HG03520 (cell line): ENCODE results near the gene RBM41.
A peak's percentile ranks its signal among the peaks of the same experiment; 100 is the strongest.
"Not testable (repeated sequence)": the region's sequence is repeated elsewhere in the genome, so short reads cannot be mapped to it uniquely, and the experiment has no call there.

Experiments
- ATAC-seq: cut with Tn5 transposase; IDR thresholded peaks from one replicate; pipeline ENCODE4 v1.9.1; 2021; ENCODE audit warnings: mild to moderate bottlenecking, moderate library complexity; ENCODE audit not compliant: unreplicated experiment

Gene RBM41

DNA sequence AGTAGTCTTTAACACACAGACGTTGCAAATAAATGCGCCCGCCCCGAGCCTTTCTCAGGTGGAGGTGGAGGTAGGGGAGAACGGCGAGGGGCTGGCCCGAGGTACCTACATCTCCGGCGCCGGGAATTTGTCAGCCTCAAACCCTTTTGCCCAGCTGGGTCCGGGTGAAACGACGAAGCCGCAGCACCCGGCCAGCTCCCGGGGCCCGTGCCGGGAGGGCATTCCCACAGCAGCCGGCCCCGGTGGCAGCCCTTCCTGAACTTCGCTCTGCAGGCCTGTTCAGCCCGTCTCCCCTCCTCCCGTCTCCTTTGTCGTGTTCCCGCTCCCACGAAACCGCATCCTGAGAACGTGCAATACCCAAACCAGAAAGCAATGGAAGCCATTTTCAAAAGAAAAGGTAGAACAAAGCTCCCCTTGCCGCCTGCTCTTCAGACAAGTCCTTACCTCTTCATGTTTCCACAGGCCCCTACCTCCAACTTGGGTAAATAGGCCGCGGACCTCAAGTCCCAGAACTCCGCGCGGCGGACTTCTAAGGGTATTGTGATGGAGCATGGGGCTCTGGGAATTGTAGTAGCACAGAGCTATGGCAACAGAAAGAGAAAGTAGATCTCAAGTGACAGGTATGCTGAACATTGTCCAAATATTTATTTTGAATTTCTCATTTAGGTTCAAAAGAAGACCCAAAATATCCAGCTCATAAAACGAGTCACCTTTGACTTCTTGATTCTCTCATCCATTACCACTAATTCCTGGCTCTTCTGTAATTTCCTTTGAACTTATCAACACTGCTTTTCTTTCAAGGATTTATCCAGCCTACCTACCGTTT, at the start of gene RBM41:
TSS of gene RBM41 (minus strand) at position 501 of the 826 bp plus-strand sequence. CDS start at position 452, 49 bp downstream.
- peak; percentile 100 for ATAC-seq

DNA sequence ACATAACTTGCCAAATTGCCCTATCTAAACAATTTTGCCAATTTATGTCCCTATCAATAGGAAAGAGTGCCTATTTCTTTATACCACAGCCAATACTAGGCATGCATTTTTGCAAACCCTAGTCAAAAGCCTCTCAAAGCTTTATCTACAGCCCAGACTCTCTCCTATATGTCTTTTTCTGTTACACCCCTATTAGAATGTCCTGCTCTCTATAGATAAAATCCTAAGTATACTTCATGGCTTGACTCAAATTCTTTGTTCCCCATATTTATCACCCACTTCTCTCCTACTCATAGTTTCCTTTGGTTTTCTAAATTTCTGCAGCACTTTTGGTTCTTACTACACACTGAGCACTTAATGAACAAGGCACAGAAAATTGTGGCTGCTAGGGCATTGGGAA, 49.6 kb upstream of the RBM41 start:
- ATAC-seq, result no peak

DNA sequence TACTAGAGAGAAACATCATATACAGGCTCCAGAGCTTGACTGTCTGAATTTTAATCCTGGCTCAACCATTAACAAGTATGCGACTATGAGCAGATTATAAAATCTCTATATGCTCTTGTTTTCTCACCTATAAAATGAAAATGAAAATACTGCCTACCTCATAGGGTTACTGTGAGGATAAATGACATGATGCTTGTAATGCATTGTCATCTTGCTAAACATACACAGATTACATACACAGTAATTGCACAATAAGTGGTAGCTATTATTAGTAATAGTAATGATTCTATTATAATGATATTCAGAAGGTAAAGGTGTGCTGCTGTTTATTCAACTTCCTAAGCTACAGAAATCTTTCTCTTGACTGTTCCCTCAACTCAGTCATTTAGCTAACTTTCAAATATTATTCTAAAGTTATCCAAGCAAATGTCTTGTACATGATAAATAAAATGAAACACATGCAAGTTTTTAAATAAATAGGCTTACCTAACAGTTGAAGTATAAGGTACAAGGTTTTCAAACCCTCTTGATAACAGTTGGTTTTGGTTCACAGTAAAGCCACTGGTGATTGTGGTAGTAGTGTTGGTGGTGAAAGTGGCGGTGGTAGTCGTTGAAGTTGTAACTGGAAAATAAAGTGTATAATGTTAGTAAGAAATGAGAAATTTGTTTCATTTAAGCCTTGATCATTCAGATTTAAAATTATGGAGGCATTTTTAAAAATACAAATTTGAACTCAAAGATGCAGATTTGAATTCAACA, 48.7 kb upstream of the RBM41 start:
- ATAC-seq, result no peak

DNA sequence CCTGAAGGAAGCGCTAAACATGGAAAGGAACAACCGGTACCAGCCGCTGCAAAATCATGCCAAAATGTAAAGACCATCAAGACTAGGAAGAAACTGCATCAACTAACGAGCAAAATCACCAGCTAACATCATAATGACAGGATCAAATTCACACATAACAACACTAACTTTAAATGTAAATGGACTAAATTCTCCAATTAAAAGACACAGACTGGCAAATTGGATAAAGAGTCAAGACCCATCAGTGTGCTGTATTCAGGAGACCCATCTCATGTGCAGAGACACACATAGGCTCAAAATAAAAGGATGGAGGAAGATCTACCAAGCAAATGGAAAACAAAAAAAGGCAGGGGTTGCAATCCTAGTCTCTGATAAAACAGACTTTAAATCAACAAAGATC, 39.0 kb upstream of the RBM41 start:
- not testable (repeated sequence) for ATAC-seq

DNA sequence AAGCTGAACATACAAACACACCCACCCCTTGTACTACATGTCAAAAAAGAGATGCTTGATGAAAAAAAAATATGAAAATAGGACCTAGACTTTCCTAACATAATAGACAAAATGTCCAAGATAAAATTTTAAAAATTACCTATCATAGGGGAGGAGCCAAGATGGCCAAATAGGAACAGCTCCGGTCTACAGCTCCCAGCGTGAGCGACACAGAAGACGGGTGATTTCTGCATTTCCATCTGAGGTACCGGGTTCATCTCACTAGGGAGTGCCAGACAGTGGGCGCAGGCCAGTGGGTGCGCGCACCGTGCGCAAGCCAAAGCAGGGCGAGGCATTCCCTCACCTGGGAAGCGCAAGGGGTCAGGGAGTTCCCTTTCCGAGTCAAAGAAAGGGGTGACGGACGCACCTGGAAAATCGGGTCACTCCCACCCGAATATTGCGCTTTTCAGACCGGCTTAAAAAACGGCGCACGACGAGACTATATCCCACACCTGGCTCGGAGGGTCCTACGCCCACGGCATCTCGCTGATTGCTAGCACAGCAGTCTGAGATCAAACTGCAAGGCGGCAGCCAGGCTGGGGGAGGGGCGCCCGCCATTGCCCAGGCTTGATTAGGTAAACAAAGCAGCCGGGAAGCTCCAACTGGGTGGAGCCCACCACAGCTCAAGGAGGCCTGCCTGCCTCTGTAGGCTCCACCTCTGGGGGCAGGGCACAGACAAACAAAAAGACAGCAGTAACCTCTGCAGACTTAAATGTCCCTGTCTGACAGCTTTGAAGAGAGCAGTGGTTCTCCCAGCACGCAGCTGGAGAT, 37.2 kb upstream of the RBM41 start:
- not testable (repeated sequence) for ATAC-seq

DNA sequence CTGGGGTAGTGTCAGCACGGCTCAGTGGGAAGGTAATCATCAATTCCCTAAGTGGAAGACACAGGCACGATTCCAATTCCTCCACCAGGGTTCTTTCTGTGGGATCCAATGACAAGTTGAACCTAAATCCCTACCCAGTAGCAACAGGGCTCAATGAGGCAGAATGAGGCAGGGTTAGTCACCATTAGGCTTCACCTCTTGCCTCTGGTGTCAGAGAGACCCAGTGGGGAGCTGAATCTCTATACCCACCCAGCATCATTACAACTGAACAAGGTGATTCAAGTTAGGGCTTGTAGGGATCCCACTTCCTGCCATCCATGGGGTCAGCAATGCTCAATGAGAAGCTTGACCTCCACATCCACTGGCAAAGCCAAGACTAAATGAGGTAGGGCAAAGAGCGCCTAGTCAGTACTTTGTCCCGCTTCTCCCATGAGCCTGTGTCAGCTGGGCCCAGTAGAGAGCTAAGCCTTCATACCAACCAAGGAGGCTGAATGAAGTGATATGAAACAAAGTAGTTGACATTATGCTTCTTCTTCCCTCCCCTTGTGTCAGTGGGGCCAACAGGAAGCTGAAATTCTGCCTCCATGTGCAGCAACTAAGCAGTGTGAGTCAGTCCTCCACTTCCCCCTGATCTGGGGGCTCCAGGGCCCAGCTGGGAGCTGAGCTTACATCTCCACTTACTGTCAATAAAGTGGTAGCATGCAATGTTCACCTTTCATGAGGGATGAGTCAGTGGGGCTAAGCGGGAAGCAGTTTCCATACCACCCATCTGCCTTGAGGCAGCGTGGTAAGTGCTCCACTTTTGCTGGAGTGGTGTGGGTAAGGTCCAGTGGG, 36.4 kb upstream of the RBM41 start:
- ATAC-seq, result no peak

DNA sequence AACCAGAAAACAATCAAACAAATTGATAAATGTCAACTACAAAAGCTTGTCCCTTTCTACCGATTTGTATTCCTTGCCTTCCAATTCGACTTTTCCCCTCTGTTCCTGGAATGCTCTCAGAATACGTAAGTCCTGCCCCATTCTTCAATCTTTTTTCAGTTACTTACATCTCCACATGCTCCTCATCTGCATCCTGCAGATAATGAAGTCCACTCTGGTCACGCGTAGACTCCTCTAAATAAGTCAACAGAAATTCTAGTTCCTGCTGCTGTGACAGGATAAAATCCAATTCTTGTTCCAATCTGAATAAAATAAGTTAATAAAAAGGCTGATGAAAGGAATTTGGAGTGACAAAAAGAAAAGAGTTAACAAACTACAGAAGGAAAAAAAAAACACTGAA, 34.4 kb upstream of the RBM41 start:
- no peak for ATAC-seq

DNA sequence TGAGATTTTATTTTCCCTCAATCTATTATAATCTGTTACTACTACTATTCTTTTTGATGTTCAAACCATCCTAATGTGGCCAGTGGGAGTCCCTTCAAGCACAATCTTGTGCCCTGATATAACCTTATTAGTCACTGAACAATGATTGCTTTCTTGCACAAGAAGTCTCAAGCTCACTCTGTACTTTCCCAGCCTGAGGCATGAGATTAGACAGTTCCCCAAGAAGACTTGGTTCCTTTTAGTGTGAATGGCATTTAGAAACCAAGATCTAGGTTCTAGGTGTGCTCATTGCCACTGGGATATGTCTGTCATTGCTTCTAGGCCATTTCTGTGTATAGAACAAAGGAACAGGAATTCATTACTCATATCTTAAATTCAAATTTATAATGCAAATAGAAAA, 28.0 kb upstream of the RBM41 start:
- no peak for ATAC-seq

DNA sequence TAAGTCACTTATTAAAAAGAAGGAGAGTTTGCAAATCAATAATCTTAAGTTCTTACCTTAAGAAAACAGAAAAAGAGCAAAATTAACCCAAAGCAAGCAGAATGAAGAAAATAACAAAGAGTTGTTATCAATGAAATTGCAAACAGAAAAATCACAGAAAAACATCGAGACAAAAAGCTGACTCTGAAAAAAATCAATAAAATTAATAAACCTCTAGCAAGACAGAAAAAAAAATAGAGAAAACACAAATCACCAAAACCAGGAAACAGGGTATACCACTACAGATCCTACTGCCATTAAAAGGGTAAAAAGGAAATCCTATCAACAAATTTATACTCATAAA, 17.3 kb upstream of the RBM41 start:
- ATAC-seq, result no peak

DNA sequence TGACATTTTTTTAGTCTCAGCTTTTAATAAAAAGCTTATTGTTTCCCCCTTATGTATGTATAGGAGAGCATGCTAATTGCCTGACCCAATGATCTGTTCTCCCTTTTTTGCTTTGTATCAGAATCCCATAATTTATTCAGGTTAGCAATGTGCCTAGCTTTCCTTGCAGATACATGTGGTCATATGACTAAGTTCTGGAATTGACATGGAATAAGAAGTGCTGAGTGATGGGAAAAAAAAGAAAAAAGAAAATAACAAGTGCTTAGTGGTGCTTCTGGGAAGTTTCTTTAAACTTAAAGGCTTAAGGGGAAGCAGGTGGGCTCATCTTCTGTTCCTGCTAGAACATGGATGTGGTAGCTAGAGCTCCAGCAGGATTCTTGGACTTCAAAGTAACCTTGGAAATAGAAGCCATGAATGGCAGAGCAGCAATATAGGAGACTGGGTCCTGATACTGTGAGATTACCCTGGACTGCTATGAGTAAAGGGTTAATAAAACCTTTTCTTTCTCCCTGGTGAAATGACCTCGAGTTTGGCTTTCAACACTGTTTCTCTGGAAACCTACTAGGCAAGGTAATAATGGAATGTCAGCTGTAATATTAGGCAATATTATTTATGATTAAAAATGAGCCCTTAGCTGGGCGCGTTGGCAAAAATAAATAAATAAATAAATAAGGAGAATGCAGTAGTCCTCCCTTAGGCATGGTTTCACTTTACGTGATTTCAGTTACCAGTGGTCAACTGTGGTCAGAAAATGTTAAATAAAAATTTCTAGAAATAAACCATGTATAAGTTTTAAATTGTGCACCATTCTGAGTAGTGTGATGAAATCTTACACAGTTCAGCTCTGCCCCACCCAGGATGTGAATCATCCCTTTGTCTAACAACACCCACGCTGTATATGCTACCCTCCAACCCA, 16.7 kb upstream of the RBM41 start:
- ATAC-seq, result no peak

DNA sequence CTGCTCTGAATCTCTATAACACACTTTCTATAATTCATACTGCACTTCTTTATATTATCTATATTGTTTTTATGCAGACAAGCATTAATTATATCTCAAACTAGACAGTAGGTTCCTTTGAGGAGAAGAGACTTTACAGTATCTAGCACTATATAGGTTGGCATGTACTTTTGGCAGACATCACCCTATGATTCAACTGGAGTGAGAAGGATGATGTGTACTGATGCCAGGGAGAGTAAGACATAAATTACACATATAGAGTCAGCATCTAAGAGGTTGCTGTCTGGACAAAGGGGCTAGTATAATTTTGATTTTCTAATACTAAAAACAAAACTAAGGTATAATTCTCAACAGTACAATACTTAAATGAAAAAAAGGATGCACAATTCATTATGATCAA, 5.1 kb upstream of the RBM41 start:
- ATAC-seq, result no peak

DNA sequence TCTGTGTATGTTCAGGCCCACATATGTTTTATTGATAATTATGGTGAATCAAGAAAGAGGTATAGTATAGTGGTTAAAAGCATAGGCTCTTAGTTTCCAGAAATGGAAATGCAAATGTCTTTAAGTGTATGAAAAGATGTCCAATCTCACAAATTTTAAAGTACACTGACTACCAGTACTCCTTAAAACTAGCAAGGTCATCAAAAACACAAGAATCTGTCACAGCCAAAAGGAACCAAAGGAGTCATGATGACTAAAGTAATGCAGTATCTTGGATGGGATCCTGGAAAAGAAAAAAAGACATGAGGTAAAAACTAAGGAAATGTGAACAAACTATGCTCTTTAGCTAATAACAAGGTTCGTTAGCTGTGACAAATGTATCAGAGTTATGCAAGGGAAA, 661 bp upstream of the RBM41 start:
- ATAC-seq, result no peak

DNA sequence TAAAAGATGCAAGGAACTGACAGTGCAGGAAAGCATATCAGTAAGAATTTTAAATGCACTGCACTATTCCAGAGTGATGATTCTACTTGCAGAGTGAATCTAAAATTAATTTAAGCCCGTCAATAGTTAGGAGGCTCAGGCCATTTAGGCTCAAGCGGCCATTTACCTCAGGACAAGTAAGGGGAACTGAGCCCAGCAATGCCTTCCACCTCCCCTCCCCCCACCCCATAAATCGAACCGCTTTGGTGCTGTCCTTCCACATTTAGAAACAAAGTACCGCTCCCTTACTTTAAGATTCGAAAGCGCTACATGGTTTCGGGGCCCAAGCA, 665 bp downstream of the RBM41 start:
- ATAC-seq, result no peak

DNA sequence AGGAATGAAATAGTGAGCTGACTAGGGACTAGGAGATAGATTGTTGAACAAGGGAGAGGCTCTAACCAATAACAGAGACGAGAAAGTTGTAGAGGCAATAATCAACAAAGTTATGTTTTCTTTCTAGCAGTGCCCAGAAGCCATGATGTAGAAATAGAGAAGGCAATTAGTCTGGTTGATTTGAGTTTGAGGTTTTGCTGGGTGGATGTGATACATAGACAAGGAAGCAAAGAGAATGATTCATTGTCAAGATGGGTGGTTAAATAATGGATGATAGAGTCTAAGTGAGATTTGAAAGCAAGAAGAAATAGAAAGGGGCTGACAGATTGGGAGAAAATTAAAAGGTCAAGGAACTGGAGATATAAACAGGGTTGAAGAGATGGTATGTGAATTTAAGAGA, 11.2 kb downstream of the RBM41 start:
- ATAC-seq, result no peak

DNA sequence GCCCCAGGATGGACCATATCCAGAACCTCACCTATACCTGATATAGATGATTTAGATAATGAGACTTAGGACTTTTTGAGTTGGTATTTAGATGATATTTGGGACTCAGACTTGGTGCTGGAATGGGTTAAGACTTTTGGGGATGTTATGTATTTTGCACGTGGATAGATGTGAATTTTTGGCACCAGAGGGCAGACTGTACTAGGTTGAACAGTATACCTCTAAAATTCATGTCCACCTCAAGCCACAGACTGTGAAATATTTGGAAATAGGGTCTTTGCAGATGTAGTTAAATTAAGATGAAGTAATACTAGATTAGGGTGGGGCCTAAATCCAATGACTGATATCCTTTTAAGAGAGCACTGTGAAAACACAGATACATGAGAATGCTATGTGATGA, 15.6 kb downstream of the RBM41 start:
- ATAC-seq, result no peak

DNA sequence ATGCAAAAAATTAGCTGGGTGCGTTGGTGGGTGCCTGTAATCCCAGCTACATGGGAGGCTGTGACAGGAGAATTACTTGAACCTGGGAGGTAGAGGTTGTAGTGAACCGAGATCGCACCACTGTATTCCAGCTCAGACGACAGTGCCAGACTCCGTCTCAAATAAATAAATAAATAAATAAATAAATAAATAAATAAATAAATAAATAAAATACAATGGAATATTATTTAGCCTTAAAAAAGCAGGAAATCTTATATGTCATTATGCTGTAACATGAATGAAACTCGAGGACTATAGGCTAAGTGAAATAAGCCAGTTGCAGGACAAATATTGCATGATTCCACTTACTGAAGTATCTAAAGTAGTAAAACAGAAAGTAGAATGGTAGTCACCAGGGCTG, 42.5 kb downstream of the RBM41 start:
- ATAC-seq, result no peak

DNA sequence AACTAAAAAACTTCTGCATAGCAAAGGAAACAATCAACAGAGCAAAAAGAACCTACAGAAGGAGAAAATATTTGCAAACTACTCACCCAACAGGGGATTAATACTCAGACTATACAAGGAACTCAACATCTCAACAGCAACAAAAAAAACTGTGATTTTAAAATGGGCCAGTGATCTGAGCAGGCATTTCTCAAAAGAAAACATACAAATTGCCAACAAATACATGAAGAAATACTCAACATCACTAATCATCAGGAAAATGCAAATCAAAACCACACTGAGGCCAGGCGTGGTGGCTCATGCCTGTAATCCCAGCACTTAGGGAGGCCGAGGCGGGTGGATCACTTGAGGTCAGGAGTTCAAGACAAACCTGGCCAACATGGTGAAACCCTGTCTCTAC, 60.9 kb downstream of the RBM41 start:
- not testable (repeated sequence) for ATAC-seq

DNA sequence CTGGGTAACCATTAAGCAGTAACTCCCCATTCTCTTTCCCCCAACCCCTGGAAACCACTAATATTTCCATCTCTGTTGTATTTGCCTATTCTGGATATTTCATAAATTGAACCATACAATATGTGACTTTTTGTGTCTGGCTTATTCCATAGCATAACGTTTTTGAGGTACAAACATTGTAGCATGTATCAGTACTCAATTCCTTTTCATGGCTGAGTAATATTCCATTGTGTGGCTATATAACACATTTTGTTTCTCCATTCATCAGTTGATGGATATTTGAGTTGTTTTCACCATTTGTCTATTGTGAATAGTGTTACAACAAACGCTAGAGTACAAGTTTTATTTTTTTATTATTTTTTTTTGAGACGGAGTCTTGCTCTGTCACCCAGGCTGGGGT, 63.6 kb downstream of the RBM41 start:
- ATAC-seq, result no peak

DNA sequence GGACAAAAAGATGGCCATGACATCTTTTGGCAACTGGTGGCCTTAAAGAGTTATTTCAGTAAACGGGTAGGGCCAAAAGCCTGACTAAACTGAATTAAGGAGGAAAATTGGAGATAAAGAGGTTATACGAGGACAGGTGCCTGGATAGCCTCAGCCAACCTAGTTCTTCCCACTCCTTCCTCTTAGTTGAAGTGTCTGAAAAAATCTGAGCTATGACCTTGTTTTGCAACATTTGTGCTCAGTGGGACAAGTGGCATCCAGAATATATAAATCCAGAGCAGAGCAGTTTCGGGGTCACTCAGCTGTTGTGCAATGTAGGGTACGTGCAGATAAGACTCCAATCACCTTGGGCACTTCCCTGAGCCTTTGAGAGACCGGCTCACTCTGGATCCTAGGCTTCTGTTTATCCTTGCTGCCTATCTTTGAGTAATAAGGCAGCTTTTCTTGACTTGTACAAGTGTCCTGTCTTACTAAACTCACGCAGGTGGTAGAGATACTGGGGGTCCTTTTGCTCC, 68.4 kb downstream of the RBM41 start:
- ATAC-seq, result no peak

DNA sequence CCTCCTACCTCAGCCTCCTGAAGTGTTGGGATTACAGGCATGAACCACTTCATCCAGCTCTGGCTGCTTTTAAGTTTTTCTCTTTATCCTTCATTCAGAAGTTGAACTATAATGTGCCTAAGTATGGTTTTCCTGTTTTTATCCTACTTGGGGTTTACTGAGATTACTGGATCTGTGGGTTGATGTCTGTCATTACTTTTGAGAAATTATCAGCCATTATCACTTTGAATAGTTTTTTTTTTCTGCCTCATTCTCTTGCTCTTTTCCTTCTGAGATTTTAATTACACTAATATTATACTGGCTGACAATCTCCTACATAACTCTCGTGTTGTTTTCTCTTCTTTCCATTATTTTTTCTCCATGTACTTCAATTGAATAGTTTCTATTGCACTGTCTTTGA, 71.0 kb downstream of the RBM41 start:
- ATAC-seq, result no peak
